Measurements from ENCODE around the gene GGT5.
A peak's percentile ranks its signal among the peaks of the same experiment; 100 is the strongest.

Gene GGT5

GRCh38 chr22:24181996-24182899 lies 62.6 kb downstream of the GGT5 start:
- DNase-seq, result no peak

GRCh38 chr22:24181088-24181995 lies 63.5 kb downstream of the GGT5 start, which contains the start of gene SUSD2:
TSS of gene SUSD2 (plus strand) at chr22:24181487. CDS start at chr22:24181520, 33 bp downstream.
- no peak for DNase-seq

DNA sequence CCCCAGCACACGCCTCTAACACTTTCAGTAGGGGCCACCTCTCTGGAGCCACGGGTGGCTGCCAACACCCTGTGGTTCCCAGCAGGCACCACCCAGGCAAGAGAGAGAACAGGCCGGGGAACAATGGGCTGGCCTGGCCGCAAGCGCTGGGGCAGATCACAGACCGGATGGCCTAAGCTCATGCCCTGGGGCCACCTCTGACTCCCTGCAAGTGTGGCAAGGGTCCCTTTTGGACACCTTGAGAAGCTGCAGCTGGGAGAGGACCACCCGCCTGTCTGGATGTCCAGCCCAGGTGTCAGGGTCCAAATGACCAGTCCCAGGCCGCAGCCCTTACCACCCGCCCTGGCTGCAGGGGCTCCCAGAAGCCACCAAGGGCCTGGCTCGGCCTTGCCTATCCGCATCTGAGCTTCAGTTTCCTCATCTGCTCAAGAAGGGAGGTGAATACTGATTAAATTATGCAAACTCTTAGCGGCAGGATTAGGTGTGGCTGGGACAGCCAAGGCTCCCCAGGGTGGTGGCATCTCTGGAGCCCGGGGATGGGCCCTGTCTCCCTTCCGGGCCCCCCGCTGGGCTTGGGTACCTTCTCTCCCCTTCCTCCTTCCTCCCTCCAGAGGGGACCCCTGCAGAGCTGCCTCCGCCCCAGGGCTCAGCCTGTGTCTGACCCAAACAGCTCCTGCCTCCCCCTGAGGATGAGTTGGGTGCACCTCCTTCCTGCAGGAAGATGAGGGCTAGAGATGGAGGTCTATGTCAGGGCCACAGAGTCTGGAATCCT lies 64.4 kb downstream of the GGT5 start:
- DNase-seq, result no peak

- no peak for DNase-seq
Measured at GRCh38 chr22:24179478-24180210, 65.2 kb downstream of the GGT5 start.

GRCh38 chr22:24178502-24179440 lies 66.1 kb downstream of the GGT5 start:
- DNase-seq, result no peak

DNA sequence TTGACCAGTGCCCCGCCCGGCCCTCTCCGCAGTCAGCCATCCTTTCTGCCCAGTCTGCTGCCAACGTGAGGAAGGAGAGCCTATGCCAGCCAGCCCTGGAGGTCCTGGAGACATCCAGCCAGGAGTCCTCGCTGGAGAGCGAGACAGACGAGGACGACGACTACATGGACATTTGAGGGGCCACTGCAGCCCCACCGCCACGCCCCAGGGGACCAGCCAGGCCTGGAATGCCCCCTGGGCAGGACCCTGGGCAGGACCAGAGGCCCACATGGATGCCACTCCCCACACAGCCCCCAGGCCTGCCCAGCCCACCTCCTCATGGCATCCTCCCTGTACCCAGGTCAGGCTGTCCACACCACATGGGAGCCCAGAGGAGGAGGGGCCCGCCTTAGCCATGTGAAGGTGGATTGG lies 66.9 kb downstream of the GGT5 start:
- DNase-seq, result no peak

DNA sequence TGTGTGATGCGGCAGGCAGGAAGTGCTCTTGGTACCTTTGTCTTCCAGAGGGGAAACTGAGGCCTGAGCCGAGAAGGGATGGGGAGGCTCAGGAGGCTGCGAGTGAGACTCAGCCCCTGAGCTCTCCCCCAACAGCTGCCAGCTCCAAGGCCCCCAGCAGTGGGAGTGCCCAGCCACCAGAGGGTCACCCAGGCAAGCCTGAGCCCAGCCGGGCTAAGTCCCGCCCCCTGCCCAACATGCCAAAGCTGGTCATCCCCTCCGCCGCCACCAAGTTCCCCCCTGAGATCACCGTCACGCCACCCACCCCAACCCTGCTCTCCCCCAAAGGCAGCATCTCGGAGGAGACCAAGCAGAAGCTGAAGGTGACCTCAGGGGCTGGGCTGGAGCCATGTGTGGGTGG lies 67.4 kb downstream of the GGT5 start:
- no peak for DNase-seq

DNA sequence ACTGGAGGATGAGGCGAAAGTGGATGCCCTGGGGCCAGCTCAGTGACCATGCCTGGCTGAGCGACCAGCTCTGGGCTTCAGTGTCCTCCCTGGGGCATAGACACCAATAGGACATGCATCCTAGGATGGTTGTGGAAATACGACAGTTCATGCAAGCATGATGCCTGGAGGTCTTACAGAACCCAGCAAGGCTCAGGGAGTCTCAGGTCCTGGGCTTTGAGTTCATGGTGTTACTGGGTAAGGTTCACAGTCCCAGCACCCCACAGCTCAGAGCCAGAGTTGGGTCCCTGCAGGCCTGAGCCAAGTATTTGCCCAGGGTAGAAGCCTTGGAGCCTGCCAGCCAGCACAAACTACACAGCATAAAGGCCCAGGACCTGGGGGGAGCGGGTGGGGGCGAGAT lies 67.8 kb downstream of the GGT5 start:
- no peak for DNase-seq

DNA sequence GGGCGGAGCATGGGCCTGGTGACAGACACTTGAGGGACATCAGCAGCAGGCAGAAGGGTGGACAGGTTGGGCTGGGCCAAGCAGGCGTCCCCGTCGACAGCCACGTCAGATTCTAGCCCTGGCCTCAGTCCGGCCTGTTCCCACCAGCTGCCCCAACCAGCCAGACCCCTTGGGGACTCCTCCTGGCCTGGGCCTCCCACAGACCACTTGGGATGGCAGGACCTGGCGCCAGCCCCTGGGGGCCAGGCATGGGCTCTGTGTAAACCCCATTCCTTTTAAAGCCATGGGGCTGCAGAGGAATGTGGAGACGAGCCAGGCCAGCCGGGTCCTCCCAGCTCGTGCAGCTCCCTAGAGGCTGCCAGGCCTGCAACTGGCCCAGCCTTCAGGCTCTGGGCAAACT lies 68.3 kb downstream of the GGT5 start:
- no peak for DNase-seq

DNA sequence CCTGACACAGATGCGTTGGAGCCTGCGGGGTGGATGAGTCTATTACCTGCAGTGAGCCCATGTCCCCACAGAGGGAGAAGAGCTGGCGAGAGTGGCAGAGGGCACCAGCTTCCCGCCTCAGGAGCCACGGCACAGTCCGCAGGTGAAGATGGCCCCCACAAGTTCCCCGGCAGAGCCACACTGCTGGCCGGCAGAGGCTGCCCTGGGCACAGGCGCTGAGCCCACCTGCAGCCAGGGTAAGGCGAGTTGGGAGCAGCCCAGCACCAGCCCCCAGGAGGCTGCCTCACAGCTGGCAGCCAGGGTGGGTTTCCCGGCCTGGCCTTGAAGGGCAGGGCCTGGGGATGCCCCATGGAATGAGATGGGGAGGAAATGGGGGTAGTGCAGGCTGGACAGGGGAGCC lies 68.8 kb downstream of the GGT5 start:
- no peak for DNase-seq

DNA sequence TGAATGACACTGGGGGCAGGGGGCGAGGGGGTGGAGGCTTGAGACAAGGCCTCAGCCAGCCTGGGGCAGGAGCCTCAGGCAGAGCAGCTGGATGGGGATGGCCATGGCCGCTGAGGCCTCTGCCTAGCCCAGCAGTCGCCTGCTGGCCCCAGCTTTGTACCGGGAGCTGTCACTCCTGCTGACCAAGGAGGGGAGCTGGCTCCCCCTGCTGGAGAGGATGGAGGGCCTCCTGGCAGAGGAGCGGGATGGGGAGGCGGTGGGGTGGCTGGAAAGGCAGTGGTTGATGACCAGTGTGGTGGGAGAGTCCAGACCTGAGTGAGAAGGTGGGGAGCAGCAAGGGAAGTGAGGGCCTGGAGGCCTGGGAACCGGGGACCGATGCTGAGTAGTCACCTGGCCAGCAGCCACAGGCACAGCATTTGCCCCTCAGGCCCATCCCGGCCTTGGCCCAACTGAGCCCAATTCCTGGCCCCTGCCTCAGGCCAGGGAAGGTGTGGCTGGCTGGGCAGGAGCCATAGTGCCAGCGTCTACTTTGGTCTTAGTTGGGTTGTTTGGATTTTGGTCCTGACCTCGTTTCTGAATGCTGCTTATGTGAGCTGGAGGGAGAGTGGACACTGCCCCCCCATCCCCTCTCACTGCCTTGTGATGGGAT lies 69.6 kb downstream of the GGT5 start:
- DNase-seq, result peak; percentile 70 to 75

DNA sequence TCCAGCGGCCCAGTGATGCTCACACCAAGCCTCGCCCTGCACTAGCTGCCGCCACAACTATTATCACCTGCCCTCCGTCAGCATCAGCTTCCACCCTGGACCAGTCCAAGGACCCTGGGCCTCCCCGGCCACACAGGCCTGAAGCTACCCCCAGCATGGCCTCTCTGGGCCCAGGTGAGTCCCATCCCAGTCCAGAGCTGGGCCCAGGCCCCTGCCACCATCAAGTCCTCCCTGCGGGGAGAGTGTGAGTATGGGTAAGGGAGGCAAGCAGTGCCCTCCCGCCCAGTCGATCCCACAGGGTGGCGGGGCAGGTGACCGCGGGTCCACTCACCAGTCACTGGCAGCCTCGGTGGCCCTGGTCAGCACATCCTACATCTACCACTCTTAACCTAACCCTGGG lies 73.1 kb downstream of the GGT5 start:
- no peak for DNase-seq

DNA sequence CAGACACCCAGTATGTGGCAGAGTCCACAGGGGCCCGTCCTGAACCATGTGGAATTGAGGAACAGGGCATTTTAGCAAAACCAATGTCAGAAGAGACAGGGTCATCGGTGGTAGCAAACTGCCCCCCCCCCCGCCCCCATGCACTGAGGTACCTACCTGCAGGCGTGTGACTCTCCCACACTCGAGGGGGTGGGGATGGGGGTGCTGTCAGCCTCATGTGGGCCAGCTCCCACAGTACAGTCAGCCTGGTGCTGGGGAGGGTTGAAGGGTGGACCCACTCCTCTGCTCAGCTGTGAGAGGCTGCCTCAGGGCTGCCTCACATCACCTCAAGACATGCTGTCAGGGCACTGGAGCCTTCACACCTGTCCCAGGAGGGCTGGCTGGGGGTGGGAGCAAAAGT lies 74.2 kb downstream of the GGT5 start:
- DNase-seq, result no peak

DNA sequence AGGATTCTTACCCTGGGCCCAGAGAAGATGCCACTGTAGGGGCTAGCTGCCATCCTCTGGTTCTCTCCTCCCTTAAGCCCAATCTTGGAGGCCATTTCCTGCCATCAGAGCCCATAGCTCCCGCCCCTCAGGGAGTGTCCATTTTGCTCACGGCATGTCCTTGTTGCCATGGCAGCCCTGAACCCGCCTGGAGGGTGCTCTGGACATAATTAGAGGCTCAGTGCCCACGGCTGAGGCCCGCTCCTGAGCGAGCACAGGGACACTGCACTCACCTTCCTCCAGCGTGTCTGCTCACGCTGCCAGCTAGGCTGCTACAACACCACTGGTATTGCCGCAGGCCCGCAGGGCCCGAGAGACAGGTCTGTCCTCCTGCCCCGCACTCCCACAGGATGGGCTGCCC lies 74.7 kb downstream of the GGT5 start:
- DNase-seq, result no peak

All from stimulated activated CD4-positive, alpha-beta T cell treated with anti-CD3 and anti-CD28 coated beads, Interleukin-2, amount 100 ng/mL, for 24 hours (primary cell).